HepG2 (cell line): ENCODE results near the gene CWF19L2. TPM values are rescaled to one million over a fixed set of nuclear protein-coding genes. Genes with fewer than 3 reads are reported as not detected.

ENCODE experiments used
- ATF7-NPFF ChIP-seq: sonication (generic); formaldehyde crosslinking; IDR thresholded peaks from 2 replicates; pipeline ENCODE4 v1.8.1; 2023; ENCODE audit warnings: mild to moderate bottlenecking, low read depth, missing genetic modification reagents, moderate library complexity
- DMAP1 ChIP-seq: IDR thresholded peaks from 2 replicates; pipeline ENCODE4 v1.6.1; 2016
- ETV5 ChIP-seq: IDR thresholded peaks from 2 replicates; pipeline ENCODE4 v1.6.1; 2018; ENCODE audit warnings: missing biosample characterization, missing genetic modification reagents, inconsistent platforms, borderline replicate concordance
- GFI1 ChIP-seq: sonication (generic); formaldehyde crosslinking; IDR thresholded peaks from 2 replicates; pipeline ENCODE4 v1.5.0; 2020; ENCODE audit warnings: missing genetic modification reagents, mild to moderate bottlenecking, borderline replicate concordance
- GRHL1 ChIP-seq: sonication (generic); formaldehyde crosslinking; conservative IDR thresholded peaks from 2 replicates; pipeline ENCODE4 v1.8.0; 2022; ENCODE audit warnings: missing genetic modification reagents
- KDM5B ChIP-seq: sonication (generic); formaldehyde crosslinking; IDR thresholded peaks from 2 replicates; pipeline ENCODE4 v1.4.0; 2020; ENCODE audit warnings: missing genetic modification reagents, mild to moderate bottlenecking, borderline replicate concordance
- MAX ChIP-seq: IDR thresholded peaks from 2 replicates; pipeline ENCODE4 v1.6.1; 2012; ENCODE audit warnings: inconsistent platforms
- MIER3 ChIP-seq: IDR thresholded peaks from 2 replicates; pipeline ENCODE4 v1.6.1; 2016; ENCODE audit warnings: missing compliant biosample characterization, borderline replicate concordance
- RFX5 ChIP-seq: IDR thresholded peaks from 2 replicates; pipeline ENCODE4 v1.6.1; 2011; ENCODE audit warnings: low read depth, low read length, improper control_type of control experiment
- SMARCC2 ChIP-seq: fragments of 450-650 bp; IDR thresholded peaks from 2 replicates; pipeline ENCODE4 v1.6.1; 2017; ENCODE audit warnings: antibody characterized with exemption, mild to moderate bottlenecking
- TEAD2 ChIP-seq: sonication (generic); formaldehyde crosslinking; IDR thresholded peaks from 2 replicates; pipeline ENCODE4 v1.9.0; 2021; ENCODE audit warnings: missing genetic modification reagents
- TEAD3 ChIP-seq: optimal IDR thresholded peaks from 2 replicates; pipeline ENCODE3; 2016; ENCODE audit warnings: borderline replicate concordance
- ZBTB2 ChIP-seq: sonication (generic); formaldehyde crosslinking; IDR thresholded peaks from 2 replicates; pipeline ENCODE4 v1.8.0; 2022; ENCODE audit warnings: low read depth, missing genetic modification reagents
- ZIK1 ChIP-seq: sonication (generic); formaldehyde crosslinking; IDR thresholded peaks from 2 replicates; pipeline ENCODE4 v1.5.0; 2020; ENCODE audit warnings: mild to moderate bottlenecking, low read depth, missing genetic modification reagents, borderline replicate concordance
- ZNF251 ChIP-seq: sonication (generic); formaldehyde crosslinking; IDR thresholded peaks from 2 replicates; pipeline ENCODE4 v1.9.0; 2021; ENCODE audit warnings: mild to moderate bottlenecking, missing genetic modification reagents
- ZNF609 ChIP-seq: sonication (generic); formaldehyde crosslinking; IDR thresholded peaks from 2 replicates; pipeline ENCODE4 v1.4.0; 2020; ENCODE audit warnings: mild to moderate bottlenecking, missing genetic modification reagents, borderline replicate concordance
- ZNF784 ChIP-seq: sonication (generic); formaldehyde crosslinking; IDR thresholded peaks from 2 replicates; pipeline ENCODE4 v1.5.1; 2020; ENCODE audit warnings: missing genetic modification reagents, mild to moderate bottlenecking, borderline replicate concordance
- ZSCAN9 ChIP-seq: IDR thresholded peaks from 2 replicates; pipeline ENCODE4 v1.6.1; 2016; ENCODE audit warnings: borderline replicate concordance
- polyA plus RNA-seq, 8 experiments: library from polyadenylated mRNA; depleted of rRNA in 3 of 8; stranded (reverse) in 7 of 8; unstranded in 1 of 8; fragments of >200 nt; fragmentation: Illumina TruSeq in 4 of 8; extraction: Trizol in 4 of 8; gene quantifications; 2 replicates each; pipeline versions ENCODE4 v1.2.1 to v1.2.3, GENCODE V29; 2011 to 2016; ENCODE audit warnings: low read depth in 4 of 8, missing spikeins in 1 of 8, mixed read lengths in 1 of 8; ENCODE audit not compliant: insufficient read depth in 1 of 8
- total RNA-seq, 5 experiments: library from RNA; depleted of rRNA; stranded (reverse); fragments of >200 nt; fragmentation: Illumina TruSeq; extraction: Trizol; gene quantifications; 2 replicates each; pipeline ENCODE4 v1.2.3, GENCODE V29; 2016; ENCODE audit warnings: low read depth in 1 of 5

CWF19L2 gene
- total and polyA plus RNA-seq, 2 of the 13 experiments (the other 11 are each of a cell fraction or from before 2014, with no cell fraction given) = 2.2 to 18.6 TPM

- no peak for TF ChIP-seq ZBTB2 (CRISPR knock-in tag)
- TF ChIP-seq DMAP1 (CRISPR knock-in tag) = no peak
- TF ChIP-seq ZNF251 = no peak
- no peak for TF ChIP-seq RFX5
- no peak for TF ChIP-seq MIER3 (CRISPR knock-in tag)
- no peak for TF ChIP-seq ETV5 (CRISPR knock-in tag)
- 0 out of 2 replicates have a peak, but pooled peaks have one; percentile 3 for TF ChIP-seq ZSCAN9 (CRISPR knock-in tag)
- no peak for TF ChIP-seq GRHL1 (CRISPR knock-in tag)
- TF ChIP-seq ZNF609 (CRISPR knock-in tag) = no peak
- no peak for TF ChIP-seq KDM5B (CRISPR knock-in tag)
- TF ChIP-seq TEAD3 (CRISPR knock-in tag) = no peak
- TF ChIP-seq TEAD2 = no peak
- TF ChIP-seq MAX = 0 out of 2 replicates have a peak, but pooled peaks have one; percentile 6
- TF ChIP-seq GFI1 (CRISPR knock-in tag) = no peak
- TF ChIP-seq ATF7-NPFF = no peak
- no peak for TF ChIP-seq SMARCC2
- TF ChIP-seq ZNF784 (CRISPR knock-in tag) = 0 out of 2 replicates have a peak, but pooled peaks have one; percentile 12
- no peak for TF ChIP-seq ZIK1
These were observed 444 bp downstream of the CWF19L2 start (continued) for GRCh38 chr11:107457205-107457557.
